T-helper 17 cell (primary cell): ENCODE measurements around the gene CHD5. TPM values are rescaled to one million over a fixed set of nuclear protein-coding genes. Genes with fewer than 3 reads are reported as not detected.
A peak's percentile ranks its signal among the peaks of the same experiment; 100 is the strongest.
"Not testable (repeated sequence)": the region's sequence is repeated elsewhere in the genome, so short reads cannot be mapped to it uniquely, and the experiment has no call there.

Experiments
- ATAC-seq: fragments of 150-1000 bp; cut with Tn5 transposase; 2 replicates; pipeline ENCODE4 v1.10.0; 2021; ENCODE audit warnings: mild to moderate bottlenecking, moderate library complexity
- DNase-seq, 3 donors: peaks; one replicate each; pipeline versions ENCODE4 v3.0.0 to v3.0.0-alpha.2; 2020 to 2021
- H3K9me3 ChIP-seq: one replicate; pipeline ENCODE4 v1.7.0; 2013; ENCODE audit warnings: low read length, mild to moderate bottlenecking; ENCODE audit not compliant: control insufficient read depth, poor library complexity, severe bottlenecking
- H3K27ac Mint-ChIP-seq: one replicate; pipeline ENCODE4 v1.8.0; 2022; ENCODE audit warnings: mild to moderate bottlenecking, moderate library complexity, mixed read lengths
- H3K27me3 Mint-ChIP-seq: one replicate; pipeline ENCODE4 v1.8.0; 2022; ENCODE audit warnings: mixed read lengths
- H3K36me3 Mint-ChIP-seq: one replicate; pipeline ENCODE4 v1.8.0; 2022; ENCODE audit warnings: low read depth, mixed read lengths
- H3K4me1 Mint-ChIP-seq: one replicate; pipeline ENCODE4 v1.8.0; 2022; ENCODE audit warnings: mild to moderate bottlenecking, mixed read lengths
- H3K4me3 Mint-ChIP-seq: one replicate; pipeline ENCODE4 v1.8.0; 2022; ENCODE audit warnings: mild to moderate bottlenecking, moderate library complexity, mixed read lengths
- total RNA-seq, 4 donors: library from RNA in 2 of 4; stranded (reverse) in 2 of 4; gene quantifications; one replicate each; pipeline ENCODE4 v1.2.3 and lab custom pipeline; 2022 to 2026

CHD5 gene
- total RNA-seq (under 1 TPM; 0.12 to 0.63 TPM), total RNA-seq (lab: John Stamatoyannopoulos, UW) (0.23 to 0.46 reads per million in 2 donors)

GRCh38 chr1:6180268-6180706, at the start of gene CHD5:
Gene CHD5, minus strand, starts transcription at chr1:6180321. Its CDS starts 298 bp downstream, at chr1:6180023.
- DNase-seq (no peak), ATAC-seq (peak; percentile 35)
- peaks cover 2% of the 10 kb centered on the region for H3K36me3 Mint-ChIP-seq
- peaks cover 19% of the 10 kb centered on the region for H3K4me1 Mint-ChIP-seq
- H3K4me3 Mint-ChIP-seq: peak within 1 kb of the TSS; percentile 77
- no peak within 1 kb of the TSS for H3K27ac Mint-ChIP-seq
- peaks cover 38% of the 10 kb centered on the region for H3K27me3 Mint-ChIP-seq
- no peaks in the 10 kb centered on the region for H3K9me3 ChIP-seq

GRCh38 chr1:6225651-6226050, 45.5 kb upstream of the CHD5 start:
- peaks cover 3% of the 10 kb centered on the region for H3K36me3 Mint-ChIP-seq
- no peak for ATAC-seq

GRCh38 chr1:6224718-6225117, 44.6 kb upstream of the CHD5 start:
- Mint-ChIP-seq H3K27me3 (no peaks in the 10 kb centered on the region), H3K36me3 (peaks cover 3% of the 10 kb centered on the region), H3K4me1 (peaks cover 7% of the 10 kb centered on the region), H3K4me3 (no peak overlapping the region), H3K27ac (no peak overlapping the region)
- no peak for DNase-seq
- H3K9me3 ChIP-seq: no peaks in the 10 kb centered on the region
- no peak for ATAC-seq

More at GRCh38 chr1:6225651-6226050, 45.5 kb upstream of the CHD5 start:
- Mint-ChIP-seq H3K27ac (no peak overlapping the region), H3K4me1 (peaks cover 7% of the 10 kb centered on the region), H3K4me3 (no peak overlapping the region), H3K27me3 (no peaks in the 10 kb centered on the region)
- DNase-seq: no peak
- no peaks in the 10 kb centered on the region for H3K9me3 ChIP-seq

- DNase-seq: no peak
- Mint-ChIP-seq H3K27me3 (no peaks in the 10 kb centered on the region), H3K36me3 (peaks cover 3% of the 10 kb centered on the region), H3K4me3 (no peak overlapping the region), H3K4me1 (peaks cover 7% of the 10 kb centered on the region), H3K27ac (no peak overlapping the region)
- ATAC-seq: no peak
- no peaks in the 10 kb centered on the region for H3K9me3 ChIP-seq
Measured at GRCh38 chr1:6223617-6224016, 43.5 kb upstream of the CHD5 start.

GRCh38 chr1:6222636-6223035, 42.5 kb upstream of the CHD5 start:
- no peak overlapping the region for H3K4me3 Mint-ChIP-seq
- peaks cover 7% of the 10 kb centered on the region for H3K4me1 Mint-ChIP-seq
- H3K9me3 ChIP-seq: no peaks in the 10 kb centered on the region
- H3K27ac Mint-ChIP-seq: no peak overlapping the region
- H3K27me3 Mint-ChIP-seq: no peaks in the 10 kb centered on the region
- H3K36me3 Mint-ChIP-seq: peaks cover 3% of the 10 kb centered on the region
- ATAC-seq (no peak), DNase-seq (no peak)

GRCh38 chr1:6221210-6221784, 41.2 kb upstream of the CHD5 start:
- no peaks in the 10 kb centered on the region for H3K9me3 ChIP-seq
- no peak for DNase-seq
- no peak for ATAC-seq
- Mint-ChIP-seq H3K4me1 (peaks cover 5% of the 10 kb centered on the region), H3K36me3 (peaks cover under 1% of the 10 kb centered on the region), H3K4me3 (no peak overlapping the region), H3K27ac (no peak overlapping the region), H3K27me3 (no peaks in the 10 kb centered on the region)

GRCh38 chr1:6220236-6220635, 40.1 kb upstream of the CHD5 start:
- no peaks in the 10 kb centered on the region for H3K9me3 ChIP-seq
- no peaks in the 10 kb centered on the region for H3K36me3 Mint-ChIP-seq

GRCh38 chr1:6219641-6220040, 39.5 kb upstream of the CHD5 start:
- H3K4me3 Mint-ChIP-seq, H3K4me1 Mint-ChIP-seq, H3K27me3 Mint-ChIP-seq, H3K9me3 ChIP-seq, ATAC-seq, H3K27ac Mint-ChIP-seq, H3K36me3 Mint-ChIP-seq, DNase-seq: not testable (repeated sequence)

More at GRCh38 chr1:6220236-6220635, 40.1 kb upstream of the CHD5 start:
- DNase-seq (no peak), ATAC-seq (no peak)
- Mint-ChIP-seq H3K27me3 (no peaks in the 10 kb centered on the region), H3K4me3 (no peak overlapping the region), H3K4me1 (no peaks in the 10 kb centered on the region), H3K27ac (no peak overlapping the region)

GRCh38 chr1:6218375-6219164, 38.4 kb upstream of the CHD5 start:
- Mint-ChIP-seq H3K4me3 (no peak overlapping the region), H3K36me3 (no peaks in the 10 kb centered on the region), H3K27me3 (no peaks in the 10 kb centered on the region), H3K4me1 (no peaks in the 10 kb centered on the region), H3K27ac (no peak overlapping the region)
- ATAC-seq (no peak), DNase-seq (no peak)
- H3K9me3 ChIP-seq: no peaks in the 10 kb centered on the region

- Mint-ChIP-seq H3K27ac (no peak overlapping the region), H3K4me3 (no peak overlapping the region), H3K27me3 (no peaks in the 10 kb centered on the region)
Measured at GRCh38 chr1:6212193-6212959, 32.3 kb upstream of the CHD5 start.

GRCh38 chr1:6211731-6212130, 31.6 kb upstream of the CHD5 start:
- no peaks in the 10 kb centered on the region for H3K27me3 Mint-ChIP-seq
- no peak for DNase-seq
- no peaks in the 10 kb centered on the region for H3K9me3 ChIP-seq
- peaks cover 7% of the 10 kb centered on the region for H3K4me1 Mint-ChIP-seq
- no peak overlapping the region for H3K27ac Mint-ChIP-seq
- no peak overlapping the region for H3K4me3 Mint-ChIP-seq
- no peak for ATAC-seq
- no peaks in the 10 kb centered on the region for H3K36me3 Mint-ChIP-seq

More at GRCh38 chr1:6212193-6212959, 32.3 kb upstream of the CHD5 start:
- DNase-seq: no peak
- H3K9me3 ChIP-seq: no peaks in the 10 kb centered on the region
- ATAC-seq: no peak
- Mint-ChIP-seq H3K4me1 (peaks cover 7% of the 10 kb centered on the region), H3K36me3 (no peaks in the 10 kb centered on the region)

- DNase-seq (no peak), ATAC-seq (no peak)
- no peaks in the 10 kb centered on the region for H3K36me3 Mint-ChIP-seq
- H3K27me3 Mint-ChIP-seq: no peaks in the 10 kb centered on the region
- H3K4me1 Mint-ChIP-seq: peaks cover 7% of the 10 kb centered on the region
- no peaks in the 10 kb centered on the region for H3K9me3 ChIP-seq
- no peak overlapping the region for H3K27ac Mint-ChIP-seq
- no peak overlapping the region for H3K4me3 Mint-ChIP-seq
Measured at GRCh38 chr1:6210591-6211355, 30.7 kb upstream of the CHD5 start.
